Esophagus muscularis mucosa (tissue), 4 donors: Measurements from ENCODE around the gene CEMP1.

Experiments used
- CTCF ChIP-seq, 3 experiments: fragments of 200-600 bp in 2 of 3; fragments of 450-650 bp in 1 of 3; sonication (generic) in 2 of 3; IDR thresholded peaks; one replicate each; pipeline ENCODE4 v1.5.1; 2017 to 2019; ENCODE audit warnings: antibody characterized with exemption in 3 of 3, mild to moderate bottlenecking in 2 of 3, moderate library complexity in 1 of 3
- EP300 ChIP-seq: sonication (generic); formaldehyde crosslinking; IDR thresholded peaks from one replicate; pipeline ENCODE4 v1.6.1; 2017; ENCODE audit warnings: antibody characterized with exemption
- POLR2A ChIP-seq: fragments of 450-650 bp; IDR thresholded peaks from one replicate; pipeline ENCODE4 v1.6.1; 2017; ENCODE audit warnings: antibody characterized with exemption, moderate library complexity, mild to moderate bottlenecking, low read depth
- POLR2AphosphoS5 ChIP-seq, 2 donors: sonication (generic); formaldehyde crosslinking; IDR thresholded peaks; one replicate each; pipeline ENCODE4 v1.6.1; 2017; ENCODE audit warnings: antibody characterized with exemption in 2 of 2

DNA sequence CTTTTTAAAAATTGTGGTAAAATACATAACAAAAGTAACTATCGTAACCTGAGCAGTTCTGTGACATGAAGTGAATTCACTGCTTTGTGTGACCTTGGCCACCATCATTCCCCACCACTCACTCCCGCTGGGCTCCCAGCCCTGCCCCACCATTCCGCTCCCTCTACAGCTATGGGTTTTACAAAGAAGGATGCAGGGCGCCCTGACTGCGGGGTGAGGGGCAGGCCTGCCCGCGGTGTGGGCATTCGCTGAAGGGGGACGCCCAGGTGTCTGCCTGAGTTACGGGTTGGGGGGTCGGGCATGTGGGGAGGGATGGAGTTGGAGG is at the start of gene CEMP1:
- TF ChIP-seq CTCF (IDR thresholded peaks at IDR 0.05) (no peak), POLR2A (no peak), EP300 (no peak), POLR2AphosphoS5 (IDR thresholded peaks at IDR 0.05) (no peak)
